Lower leg skin (tissue), 3 donors: ENCODE measurements around the gene ZSCAN10.

ENCODE experiments used
- CTCF ChIP-seq, 3 donors: fragments of 450-650 bp; IDR thresholded peaks; one replicate each; pipeline ENCODE4 v1.5.1; 2016; ENCODE audit warnings: antibody characterized with exemption in 3 of 3, mild to moderate bottlenecking in 3 of 3, moderate library complexity in 2 of 3
- POLR2A ChIP-seq, 2 donors: fragments of 450-650 bp; IDR thresholded peaks; one replicate each; pipeline ENCODE4 v1.6.1; 2016 to 2017; ENCODE audit warnings: antibody characterized with exemption in 2 of 2, mild to moderate bottlenecking in 1 of 2, moderate library complexity in 1 of 2

GRCh38 chr16:3144321-3144983, 45.4 kb upstream of the ZSCAN10 start:
- TF ChIP-seq CTCF (IDR thresholded peaks at IDR 0.05) (no peak), POLR2A (IDR thresholded peaks at IDR 0.05) (no peak)
